Tibial nerve (tissue), 4 donors: ENCODE results near the gene WWC1. TPM values are rescaled to one million over a fixed set of nuclear protein-coding genes. Genes with fewer than 3 reads are reported as not detected.

ENCODE experiments used
- DNase-seq, 2 donors: peaks; one replicate each; pipeline ENCODE4 v3.0.0-alpha.2; 2019; ENCODE audit warnings: low spot score in 2 of 2
- H3K27ac ChIP-seq, 4 donors: fragments of 200-600 bp; sonication (generic) in 3 of 4; one replicate each; pipeline ENCODE4 v1.5.1; 2017 to 2019; ENCODE audit warnings: mild to moderate bottlenecking in 1 of 4
- H3K27me3 ChIP-seq, 2 donors: fragments of 200-600 bp; sonication (generic) in 1 of 2; one replicate each; pipeline versions ENCODE4 v1.5.1 to v1.6.0; 2017 to 2019
- H3K36me3 ChIP-seq, 3 donors: fragments of 200-600 bp; sonication (generic); one replicate each; pipeline ENCODE4 v1.5.1; 2018 to 2019
- H3K4me1 ChIP-seq, 4 donors: fragments of 200-600 bp; sonication (generic) in 3 of 4; one replicate each; pipeline ENCODE4 v1.5.1; 2017 to 2019
- H3K4me3 ChIP-seq, 4 donors: fragments of 200-600 bp; sonication (generic) in 3 of 4; one replicate each; pipeline ENCODE4 v1.5.1; 2017 to 2019; ENCODE audit warnings: mild to moderate bottlenecking in 1 of 4, moderate library complexity in 1 of 4
- H3K9me3 ChIP-seq, 4 donors: fragments of 200-600 bp; sonication (generic) in 3 of 4; one replicate each; pipeline ENCODE4 v1.5.1; 2017 to 2019
- CTCF ChIP-seq, 5 experiments: fragments of 200-600 bp in 3 of 5; fragments of 450-650 bp in 2 of 5; sonication (generic) in 3 of 5; IDR thresholded peaks; one replicate each; pipeline ENCODE4 v1.5.1; 2016 to 2019; ENCODE audit warnings: antibody characterized with exemption in 5 of 5, mild to moderate bottlenecking in 3 of 5, moderate library complexity in 2 of 5
- EP300 ChIP-seq, 2 donors: sonication (generic); formaldehyde crosslinking; IDR thresholded peaks; one replicate each; pipeline ENCODE4 v1.6.1; 2017; ENCODE audit warnings: antibody characterized with exemption in 2 of 2, mild to moderate bottlenecking in 1 of 2
- POLR2A ChIP-seq, 2 donors: fragments of 450-650 bp; IDR thresholded peaks; one replicate each; pipeline ENCODE4 v1.6.1; 2017; ENCODE audit warnings: antibody characterized with exemption in 2 of 2, mild to moderate bottlenecking in 2 of 2, moderate library complexity in 2 of 2
- WGBS, 2 donors: methylation state at CpG; one replicate each; pipeline ENCODE4 v1.1.5; 2018; 5-methylcytosine and 5-hydroxymethylcytosine counted together
- total RNA-seq, 4 donors: library from RNA; depleted of rRNA; stranded (reverse); fragments of >200 nt; gene quantifications; one replicate each; pipeline ENCODE4 v1.1.0, GENCODE V29; 2016

WWC1 gene
- total RNA-seq, 4 donors from 2014 or later, result 0.78 to 3.3 (median 1.00) TPM

DNA sequence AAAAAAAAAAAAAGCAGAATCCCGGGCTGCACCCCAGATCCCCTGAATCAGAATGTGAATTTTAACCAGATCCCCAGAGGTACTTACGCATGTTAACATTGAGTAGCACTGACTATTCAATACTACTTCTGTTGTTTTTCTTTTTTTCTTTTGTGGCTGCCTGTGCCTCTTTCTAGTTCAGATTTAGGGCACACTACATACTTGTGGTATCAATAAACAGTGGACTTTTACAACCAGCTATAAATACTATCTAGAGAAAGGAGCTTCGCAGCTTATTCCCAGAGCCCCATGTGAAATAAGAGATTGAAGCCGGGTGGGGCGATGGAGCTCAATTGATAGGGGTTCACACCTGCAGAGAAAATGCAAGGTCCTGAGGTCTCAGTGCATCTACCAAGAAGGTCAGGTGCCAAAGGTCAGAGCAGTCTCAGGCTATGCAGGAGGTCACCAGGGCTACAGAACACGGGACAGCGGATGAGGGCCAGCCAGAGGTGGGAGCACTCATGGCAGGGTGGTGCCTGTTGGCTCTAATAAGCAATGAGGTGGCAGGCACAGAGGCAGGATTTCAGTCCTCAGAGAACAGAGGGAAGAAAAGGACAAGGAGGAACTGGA lies 22.3 kb downstream of the WWC1 start:
- WGBS, 2 donors, result 70 to 77% methylated on average over 7 of the region's 7 CpGs
- Histone ChIP-seq H3K27ac (no peak overlapping the region), H3K4me1 (no peaks in the 10 kb centered on the region), H3K36me3 (no peaks in the 10 kb centered on the region), H3K9me3 (no peaks in the 10 kb centered on the region), H3K4me3 (no peak overlapping the region), H3K27me3 (no peaks in the 10 kb centered on the region)
- TF ChIP-seq EP300 (IDR thresholded peaks at IDR 0.05), result no peak
- no peak for TF ChIP-seq POLR2A (IDR thresholded peaks at IDR 0.05)
- no peak for TF ChIP-seq CTCF (IDR thresholded peaks at IDR 0.05)
- DNase-seq, result no peak

DNA sequence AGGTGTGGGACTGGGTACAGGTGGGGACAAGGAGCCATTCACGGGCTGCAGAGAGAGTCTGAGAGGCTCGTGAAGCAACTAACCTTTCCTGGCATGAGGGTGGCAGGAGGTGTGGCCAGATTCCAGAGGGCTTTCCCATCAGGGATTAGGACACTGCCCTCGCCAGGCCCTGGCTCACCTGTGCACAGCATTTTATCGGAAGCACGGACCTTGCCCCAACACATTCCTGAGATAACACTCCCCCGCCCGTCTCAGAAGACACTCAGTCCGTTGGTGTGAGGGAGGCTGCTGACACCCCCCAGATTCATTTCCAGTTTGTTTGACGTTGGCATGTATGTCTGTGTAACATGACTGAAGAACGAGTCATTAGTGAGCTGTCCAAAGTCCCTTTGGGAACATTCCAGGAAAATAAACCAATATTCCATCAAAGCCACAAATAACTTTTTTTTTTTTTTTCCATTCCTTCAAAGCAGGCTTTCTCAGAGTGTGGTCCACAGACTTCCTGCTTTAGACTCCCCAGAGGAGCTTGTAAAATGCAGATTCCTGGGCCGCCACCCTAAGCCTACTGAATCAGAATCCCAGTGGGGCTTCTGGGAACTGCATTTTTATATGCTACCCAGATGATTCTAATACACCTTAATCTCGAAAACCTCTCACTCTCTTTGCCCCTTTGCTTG lies 23.4 kb downstream of the WWC1 start:
- 57 to 58% methylated on average over 12 of the region's 12 CpGs for WGBS, 2 donors
- H3K4me3 ChIP-seq, result no peak overlapping the region
- TF ChIP-seq CTCF (IDR thresholded peaks at IDR 0.05) (no peak), EP300 (IDR thresholded peaks at IDR 0.05) (no peak), POLR2A (IDR thresholded peaks at IDR 0.05) (no peak)
- H3K4me1 ChIP-seq, result no peaks in the 10 kb centered on the region
- H3K27me3 ChIP-seq, result no peaks in the 10 kb centered on the region
- no peak for DNase-seq
- H3K36me3 ChIP-seq, result no peaks in the 10 kb centered on the region
- no peak overlapping the region for H3K27ac ChIP-seq
- H3K9me3 ChIP-seq, result no peaks in the 10 kb centered on the region

DNA sequence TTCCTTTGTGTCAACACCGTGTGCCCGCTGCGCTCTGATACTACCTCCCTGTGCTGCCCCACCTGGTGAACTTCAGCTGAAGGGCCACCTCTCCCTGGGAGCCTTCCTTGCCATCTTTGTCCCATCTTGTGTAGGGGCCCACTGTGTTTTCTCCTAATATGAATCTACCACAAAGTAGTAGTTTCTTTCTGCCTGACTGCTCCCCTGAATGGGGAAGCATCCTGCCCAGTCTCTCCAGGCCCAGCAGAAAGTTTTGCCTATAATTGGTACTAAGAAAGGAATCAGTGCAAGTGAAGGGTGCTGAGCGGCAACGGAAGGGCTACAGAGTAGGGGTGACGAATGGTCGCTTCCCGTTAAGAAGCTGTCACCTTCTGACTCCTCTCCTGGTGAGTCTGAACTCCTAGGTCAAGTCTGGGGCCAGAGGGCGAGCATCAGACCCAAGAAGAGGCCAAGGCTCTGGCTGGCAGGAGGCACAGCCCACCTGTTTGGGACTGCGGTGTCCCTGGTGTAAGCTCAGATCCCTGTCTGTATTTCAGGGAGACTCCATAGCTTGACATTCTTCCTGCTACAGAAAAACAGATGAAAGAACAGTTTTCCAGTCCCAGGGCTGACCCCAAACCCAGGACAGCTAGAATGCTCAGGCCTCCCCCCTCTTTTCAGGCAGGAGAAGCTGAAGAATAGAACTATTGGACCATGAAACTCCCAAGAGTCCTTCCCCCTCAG lies 24.1 kb downstream of the WWC1 start:
- H3K27me3 ChIP-seq, result no peaks in the 10 kb centered on the region
- no peak overlapping the region for H3K27ac ChIP-seq
- no peaks in the 10 kb centered on the region for H3K36me3 ChIP-seq
- WGBS, 2 donors, result 76 to 77% methylated on average over 10 of the region's 10 CpGs
- no peak for TF ChIP-seq EP300 (IDR thresholded peaks at IDR 0.05)
- no peak for TF ChIP-seq POLR2A (IDR thresholded peaks at IDR 0.05)
- no peak for TF ChIP-seq CTCF (IDR thresholded peaks at IDR 0.05)
- no peaks in the 10 kb centered on the region for H3K4me1 ChIP-seq
- no peak overlapping the region for H3K4me3 ChIP-seq
- no peaks in the 10 kb centered on the region for H3K9me3 ChIP-seq
- DNase-seq, result no peak

DNA sequence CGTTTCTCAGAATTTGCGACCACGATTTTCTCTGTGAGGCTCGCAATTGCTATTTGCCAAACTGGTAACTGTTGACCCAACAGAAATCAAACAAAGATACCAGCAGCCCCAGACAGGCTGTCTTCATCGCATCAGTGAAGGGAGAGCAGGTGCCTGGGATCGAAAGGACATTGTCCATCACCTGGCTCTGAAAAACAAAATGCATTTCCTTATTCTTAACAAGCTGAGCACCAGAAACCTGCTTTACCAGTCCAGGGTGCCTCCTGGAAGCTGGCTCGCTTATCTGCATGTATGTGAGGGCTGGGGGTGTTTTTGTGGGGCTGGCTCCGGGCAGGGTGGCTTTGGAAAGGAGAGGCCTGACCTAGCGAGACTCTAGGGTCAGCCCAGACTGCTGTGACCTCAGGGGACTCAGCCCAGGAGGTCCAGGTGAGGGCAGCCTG lies 24.7 kb downstream of the WWC1 start:
- no peak overlapping the region for H3K27ac ChIP-seq
- no peaks in the 10 kb centered on the region for H3K4me1 ChIP-seq
- no peak overlapping the region for H3K4me3 ChIP-seq
- DNase-seq, result no peak
- no peaks in the 10 kb centered on the region for H3K9me3 ChIP-seq
- TF ChIP-seq CTCF (IDR thresholded peaks at IDR 0.05), result no peak
- TF ChIP-seq EP300 (IDR thresholded peaks at IDR 0.05), result no peak
- TF ChIP-seq POLR2A (IDR thresholded peaks at IDR 0.05), result no peak
- H3K36me3 ChIP-seq, result no peaks in the 10 kb centered on the region
- 73 to 75% methylated on average over 8 to 9 of the region's 9 CpGs for WGBS, 2 donors
- no peaks in the 10 kb centered on the region for H3K27me3 ChIP-seq

GRCh38 chr5:168317096-168317520 lies 25.7 kb downstream of the WWC1 start:
- H3K27ac ChIP-seq, result no peak overlapping the region
- H3K4me3 ChIP-seq, result no peak overlapping the region
- no peak for DNase-seq
- no peaks in the 10 kb centered on the region for H3K4me1 ChIP-seq
- H3K9me3 ChIP-seq, result no peaks in the 10 kb centered on the region
- H3K27me3 ChIP-seq, result no peaks in the 10 kb centered on the region
- WGBS, 2 donors, result 74 to 76% methylated on average over 7 to 8 of the region's 8 CpGs
- no peaks in the 10 kb centered on the region for H3K36me3 ChIP-seq
- no peak for TF ChIP-seq POLR2A (IDR thresholded peaks at IDR 0.05)
- no peak for TF ChIP-seq CTCF (IDR thresholded peaks at IDR 0.05)
- no peak for TF ChIP-seq EP300 (IDR thresholded peaks at IDR 0.05)
